Activated CD8-positive, alpha-beta memory T cell treated with anti-CD3 and anti-CD28 coated beads, Interleukin-2, amount 50 U/mL, for 48 hours (primary cell): ENCODE data around the gene MAML3.

Source experiments
- DNase-seq: peaks from one replicate; pipeline ENCODE4 v3.0.0-alpha.2; 2020

MAML3 gene

DNA sequence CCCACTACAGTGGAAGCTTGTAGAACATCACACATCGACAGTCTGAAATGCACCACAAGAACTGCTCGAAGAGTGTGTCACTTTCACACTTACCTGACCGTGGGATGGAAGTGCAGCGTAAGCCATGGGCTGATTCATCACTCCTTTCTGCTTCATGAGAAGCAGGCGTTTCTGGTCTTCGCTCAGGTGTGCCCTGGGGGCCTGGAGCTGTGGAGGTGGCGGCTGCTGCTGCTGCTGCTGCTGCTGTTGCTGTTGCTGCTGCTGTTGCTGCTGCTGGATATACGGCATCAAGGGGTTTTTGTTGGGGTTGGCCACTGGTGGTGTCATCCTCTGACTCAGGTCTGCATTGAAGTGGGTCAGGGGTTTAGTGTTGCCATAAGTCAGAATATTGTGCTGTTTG, 264.7 kb downstream of the MAML3 start:
- DNase-seq = no peak

GRCh38 chr4:139887962-139888735, 265.8 kb downstream of the MAML3 start:
- no peak for DNase-seq

DNA sequence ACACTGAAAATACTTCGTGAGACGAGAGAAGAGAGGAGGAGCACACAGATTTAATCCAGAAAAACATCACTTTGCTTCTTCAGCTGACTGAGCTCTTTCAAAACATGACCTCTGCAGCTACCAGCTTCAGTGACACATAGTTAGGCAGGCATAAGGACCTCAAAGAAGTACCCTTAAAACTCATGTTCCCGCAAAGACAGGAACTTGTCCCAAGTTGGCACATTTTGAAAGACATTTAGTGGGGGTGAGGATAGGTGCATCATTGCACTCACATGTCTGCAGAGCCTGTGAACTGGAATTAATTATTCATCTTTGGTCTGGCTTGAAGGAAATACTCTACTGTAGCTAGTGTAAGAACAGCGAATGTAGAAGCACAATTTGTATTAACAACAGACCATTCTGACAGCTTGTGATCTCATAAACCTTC, 266.6 kb downstream of the MAML3 start:
- no peak for DNase-seq

DNA sequence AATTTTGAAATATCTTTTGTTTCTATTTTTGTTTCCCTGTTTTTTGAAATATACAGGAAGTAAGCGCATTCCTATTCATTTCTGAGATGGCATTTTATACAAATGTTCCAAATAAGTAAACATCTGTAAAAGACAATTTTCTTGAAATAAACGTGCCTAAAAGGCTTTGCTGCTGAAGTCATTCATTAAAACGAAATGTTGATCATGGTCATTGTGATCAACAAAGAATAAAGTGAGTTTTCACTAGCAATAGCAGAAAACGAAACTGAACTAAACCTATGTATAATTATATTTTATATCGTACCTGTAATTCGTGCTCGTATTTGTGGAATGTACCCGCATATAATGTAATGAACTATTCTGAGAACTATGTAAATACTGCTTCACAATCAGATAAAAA, 267.2 kb downstream of the MAML3 start:
- no peak for DNase-seq

GRCh38 chr4:139884438-139884837, 269.5 kb downstream of the MAML3 start:
- no peak for DNase-seq

DNA sequence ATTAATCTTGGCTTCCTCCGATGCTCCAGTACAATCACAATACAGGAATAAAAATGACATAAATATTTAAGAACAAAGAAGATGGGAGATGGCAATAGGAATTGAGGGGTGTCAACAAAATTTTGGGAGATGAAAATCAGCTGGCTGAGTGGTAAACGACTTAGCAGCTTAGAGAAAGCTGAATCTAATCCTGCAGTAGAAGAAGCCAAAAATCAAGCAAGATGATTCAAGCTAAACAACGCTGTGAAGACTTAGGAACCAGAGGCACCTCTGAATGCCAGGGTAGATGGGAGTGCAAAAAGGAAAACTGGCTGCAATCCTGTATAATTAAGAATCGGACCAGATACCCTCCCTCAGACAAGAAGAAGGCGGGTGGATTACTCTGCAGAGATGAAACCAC, 273.1 kb downstream of the MAML3 start:
- DNase-seq = no peak

- DNase-seq = no peak
Observed at GRCh38 chr4:139878050-139878449, 275.9 kb downstream of the MAML3 start.

DNA sequence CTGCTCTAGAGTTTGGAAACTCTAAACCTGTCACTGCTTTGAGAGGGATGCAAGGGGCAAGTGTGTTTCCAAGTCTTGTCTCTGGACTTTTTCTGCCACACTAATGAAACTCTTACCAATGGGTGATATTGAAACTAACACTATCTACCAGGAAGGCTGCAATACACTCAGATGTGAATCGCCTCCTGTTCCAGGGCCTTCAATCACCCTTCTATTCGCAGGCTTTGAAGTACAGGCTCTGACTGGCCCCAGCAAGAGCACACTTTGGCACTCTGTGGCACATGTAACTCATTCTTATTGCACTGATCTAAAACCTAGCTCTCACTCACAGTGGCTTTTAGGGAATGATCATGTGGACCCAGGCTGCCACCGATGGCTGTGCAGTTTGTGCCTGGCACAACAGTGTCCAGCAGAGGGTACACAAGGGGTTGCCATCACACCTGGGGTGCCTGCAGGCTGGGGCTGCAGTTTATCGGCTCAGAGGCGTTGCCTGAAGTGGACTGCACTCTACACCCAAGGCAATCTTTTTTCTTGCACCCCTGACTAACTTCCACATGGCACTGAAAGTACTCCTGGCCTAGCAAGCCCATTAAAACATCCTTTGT, 277.5 kb downstream of the MAML3 start:
- no peak for DNase-seq

GRCh38 chr4:139875411-139875825, 278.6 kb downstream of the MAML3 start:
- no peak for DNase-seq

DNA sequence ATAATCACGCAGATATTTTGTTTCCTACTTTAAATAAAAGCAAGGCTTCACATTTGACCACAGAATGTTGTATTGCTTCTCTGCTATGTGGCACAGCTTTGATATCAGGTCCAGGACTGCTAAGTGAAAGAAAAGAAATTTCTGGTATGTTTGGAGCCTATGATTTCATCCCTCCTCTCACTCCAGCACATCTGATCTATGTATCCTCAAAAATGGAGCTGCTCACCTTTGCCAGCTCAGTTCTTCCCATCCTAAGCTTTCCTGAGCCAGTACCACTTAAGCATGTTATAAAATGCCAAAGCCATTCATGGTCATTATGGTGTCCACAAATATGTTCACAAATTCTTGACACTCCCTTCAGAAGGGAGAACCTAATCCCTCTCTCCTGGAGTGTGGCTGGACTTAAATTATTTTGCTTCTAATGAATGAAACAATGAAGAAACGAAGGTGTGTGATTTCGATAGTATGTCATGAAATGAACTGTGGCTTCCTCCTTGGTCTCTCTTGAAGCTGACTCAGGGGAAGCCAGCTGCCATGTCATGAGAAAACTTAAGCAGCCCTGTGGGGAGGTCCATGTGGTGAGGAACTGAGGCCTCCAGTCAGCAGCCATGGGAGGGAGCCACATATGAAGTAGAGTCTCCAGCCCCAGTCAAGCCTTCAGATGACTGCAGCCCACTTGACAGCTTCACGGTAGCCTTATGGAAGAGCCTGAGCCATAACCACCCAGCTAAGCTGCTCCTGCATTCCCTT, 280.7 kb downstream of the MAML3 start:
- DNase-seq = no peak

DNA sequence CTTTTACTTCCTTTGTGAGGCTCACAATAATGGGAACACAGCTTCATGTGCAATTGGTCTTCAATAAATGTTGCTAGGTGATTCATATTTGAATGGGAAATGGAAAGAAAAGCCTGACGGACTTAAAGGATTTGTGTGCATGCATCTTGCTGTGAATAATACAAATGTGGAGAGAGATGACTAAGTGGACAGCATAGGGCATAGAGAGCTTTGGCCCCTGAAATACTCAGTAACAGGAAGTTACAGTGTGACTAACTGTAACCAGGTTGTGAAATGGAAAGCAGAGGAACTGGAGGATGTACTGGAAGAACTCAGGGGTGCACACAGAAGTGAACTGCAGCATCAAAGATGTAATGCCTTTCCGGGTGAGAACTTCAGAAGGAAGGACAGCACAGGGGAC, 281.7 kb downstream of the MAML3 start:
- DNase-seq = no peak

DNA sequence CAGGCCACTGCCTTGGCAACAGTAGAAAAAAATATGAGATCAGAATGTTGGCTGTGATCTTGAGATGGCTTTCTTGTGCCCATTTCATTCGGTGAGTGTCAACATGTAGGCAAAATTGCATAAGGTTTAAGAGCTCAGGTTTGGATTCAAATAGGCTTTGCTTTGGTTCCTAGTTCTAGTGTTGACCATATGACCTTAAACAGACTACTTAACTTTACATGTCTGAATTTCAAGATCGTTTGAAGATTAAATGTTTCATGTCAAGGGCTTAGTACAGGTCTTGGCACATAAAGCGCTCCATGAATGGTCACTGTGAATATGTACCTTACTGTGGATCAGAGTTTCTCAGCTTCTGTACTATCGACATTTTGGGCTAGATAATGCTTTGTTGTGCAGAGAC, 284.2 kb downstream of the MAML3 start:
- no peak for DNase-seq

- DNase-seq = no peak
Observed at GRCh38 chr4:139866276-139866962, 287.6 kb downstream of the MAML3 start.

DNA sequence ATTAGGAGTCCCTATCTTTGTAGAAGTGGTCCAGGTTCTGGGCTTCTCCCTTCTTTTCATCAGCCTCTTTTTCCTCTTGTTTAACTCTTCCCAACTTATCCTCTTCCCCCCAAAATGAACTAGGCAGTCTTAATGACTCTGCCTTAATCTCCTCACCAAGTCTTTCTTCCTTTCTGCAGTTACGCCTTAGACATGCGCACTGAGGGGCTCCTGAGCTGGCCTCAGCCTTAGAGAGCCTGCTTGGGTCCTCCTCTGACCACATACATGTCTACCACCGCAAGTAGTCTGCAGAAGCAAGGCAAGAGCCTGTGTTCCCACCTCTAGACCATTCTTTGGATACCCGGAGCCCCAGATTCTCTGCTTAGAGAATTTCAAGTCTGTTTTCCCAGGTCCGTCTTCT, 288.4 kb downstream of the MAML3 start:
- DNase-seq = no peak

GRCh38 chr4:139863531-139863930, 290.5 kb downstream of the MAML3 start:
- DNase-seq = no peak

DNA sequence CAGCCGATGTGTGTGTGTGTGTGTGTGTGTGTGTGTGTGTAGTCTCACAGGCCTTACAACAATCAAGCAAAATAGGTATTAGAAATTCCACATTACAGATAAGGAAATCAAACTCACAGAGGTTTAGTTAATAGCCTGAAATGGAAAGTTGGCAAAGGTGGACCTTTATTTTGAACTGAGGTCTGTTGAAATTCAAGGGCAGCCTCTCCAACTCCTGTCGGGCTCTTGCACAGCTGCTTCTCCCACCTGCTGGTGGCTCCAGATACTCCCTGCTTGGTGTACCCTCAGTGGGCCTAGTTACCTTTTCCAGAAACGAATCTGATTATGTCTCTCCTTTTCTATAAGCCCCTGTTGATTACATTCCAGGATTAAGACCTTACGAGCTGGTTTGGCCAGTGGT, 292.5 kb downstream of the MAML3 start:
- no peak for DNase-seq

- no peak for DNase-seq
Observed at GRCh38 chr4:139860435-139861024, 293.5 kb downstream of the MAML3 start.

DNA sequence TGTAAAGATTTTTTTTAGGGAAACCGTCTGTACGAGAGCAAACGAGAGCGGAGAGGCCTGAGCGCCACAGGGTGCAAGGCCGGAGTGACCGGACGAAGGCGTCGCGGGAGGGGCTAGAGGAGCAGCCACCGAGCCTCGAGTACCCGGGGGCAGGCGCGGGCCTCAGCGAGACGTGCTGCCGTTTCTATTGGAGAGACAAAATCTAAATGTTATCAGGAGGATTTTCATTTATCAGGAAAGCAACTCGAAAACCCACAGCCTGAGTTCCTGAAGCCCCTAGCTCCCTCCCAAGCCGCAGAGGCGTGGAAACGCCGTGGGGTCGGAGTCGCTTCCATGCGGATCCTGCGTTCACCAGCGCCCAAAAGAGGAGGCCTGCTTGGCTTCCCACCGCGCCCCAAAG, 294.1 kb downstream of the MAML3 start:
- no peak for DNase-seq

DNA sequence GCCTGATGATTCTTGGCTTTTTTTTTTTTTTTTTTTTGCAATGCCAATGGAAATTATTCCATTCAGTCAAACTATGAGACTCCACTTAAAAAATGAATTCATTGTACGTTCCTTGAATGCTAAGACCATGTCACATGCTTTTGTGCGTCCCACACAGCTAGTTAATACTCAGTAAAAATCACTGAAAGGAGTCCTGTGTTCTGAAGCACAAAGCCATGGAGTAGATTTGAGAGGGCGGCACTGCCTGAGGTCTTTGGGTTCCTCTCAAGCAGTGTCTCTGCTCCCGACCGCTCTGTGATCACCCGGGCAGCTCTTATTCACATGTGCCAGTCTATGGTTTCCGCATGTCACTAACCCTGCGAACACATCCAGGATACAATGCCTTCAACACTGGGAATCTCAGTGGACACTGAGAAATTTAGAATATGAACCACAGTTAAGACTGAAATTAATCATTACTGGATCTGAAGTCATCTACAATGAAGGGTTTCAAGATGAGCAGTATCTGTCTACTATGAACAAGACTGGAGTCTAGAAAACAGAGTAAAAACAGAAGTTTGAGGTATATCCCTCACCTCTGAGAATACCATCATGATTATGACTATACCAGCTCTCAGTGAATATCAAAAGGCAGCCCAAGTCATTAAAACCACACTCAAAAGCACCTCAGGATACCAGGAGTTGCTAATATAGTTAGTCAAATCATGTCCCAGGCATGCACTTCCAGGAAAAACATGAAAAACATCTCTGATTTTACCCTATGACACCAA, 295.4 kb downstream of the MAML3 start:
- DNase-seq = no peak

DNA sequence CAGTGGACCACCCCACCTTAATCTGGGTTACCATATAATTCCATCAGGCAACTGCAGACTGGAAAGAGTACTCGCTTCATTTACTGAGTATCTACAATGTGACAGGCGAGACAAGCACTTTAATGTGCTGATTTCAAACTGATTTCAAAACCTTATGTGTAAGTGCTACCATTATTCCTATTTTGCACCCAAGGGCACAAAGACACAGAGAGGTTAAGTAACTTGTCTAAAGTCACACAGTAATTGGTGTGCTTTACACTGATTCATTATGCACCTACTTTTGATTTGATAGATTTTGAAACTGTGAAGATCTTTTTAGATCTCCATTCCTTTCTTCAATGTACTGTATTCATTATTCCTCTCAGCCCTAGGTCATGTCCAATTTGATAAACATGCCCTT, 296.0 kb downstream of the MAML3 start:
- no peak for DNase-seq

- no peak for DNase-seq
Observed at GRCh38 chr4:139857021-139857420, 297.0 kb downstream of the MAML3 start.
